ENCODE results near the gene RPS17. TPM values are rescaled to one million over a fixed set of nuclear protein-coding genes. Genes with fewer than 3 reads are reported as not detected.

RPS17 gene
- total RNA-seq, 1 experiment from 2014 or later, result 1,749 TPM

DNA sequence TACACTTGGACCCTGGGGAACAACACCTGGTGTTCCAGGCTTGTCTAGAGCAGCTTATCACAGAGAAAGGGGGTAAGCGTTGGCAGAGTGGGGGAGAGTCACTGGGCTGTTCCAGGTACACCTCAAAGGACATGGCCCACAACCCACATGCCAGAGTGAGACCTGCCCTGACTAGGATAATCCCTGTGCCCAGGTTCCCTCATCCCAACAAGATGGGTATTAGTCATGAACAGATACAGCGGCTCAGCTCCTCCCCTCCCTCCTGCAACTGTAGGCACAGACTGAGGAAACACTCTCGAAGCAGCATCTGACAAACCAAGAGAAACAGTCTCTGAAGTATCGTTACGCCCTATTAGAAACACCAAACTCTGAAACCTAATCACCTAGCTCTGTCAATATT is 32.1 kb upstream of the RPS17 start:
- no peak overlapping the region for H3K27ac ChIP-seq (ENCODE audit: low read depth, low read length, poor library complexity, severe bottlenecking)
- peaks cover 26% of the 10 kb centered on the region for H3K27me3 ChIP-seq (replicated peaks; ENCODE audit: insufficient read depth, low read depth, low read length, poor library complexity)
- H3K4me3 ChIP-seq (ENCODE audit: low read depth, low read length, poor library complexity, severe bottlenecking), result no peak overlapping the region
- no peak for DNase-seq (ENCODE audit: low spot score)
- intact Hi-C loops (cut with micrococcal nuclease; ENCODE audit: unreplicated experiment), result no loop called here
- no TSS peak for BruUV-seq (replicated peaks)
- H3K4me1 ChIP-seq (ENCODE audit: insufficient read depth, low read length, poor library complexity, severe bottlenecking), result no peaks in the 10 kb centered on the region
- no peaks in the 10 kb centered on the region for H3K9me3 ChIP-seq (ENCODE audit: low read depth, low read length, poor library complexity, severe bottlenecking)
- POLR2A ChIA-PET (ENCODE audit: low non-redundant PET), result no interaction called here
- CTCF ChIA-PET, result no interaction called here
- no peaks in the 10 kb centered on the region for H3K36me3 ChIP-seq (ENCODE audit: insufficient read depth, low read length, poor library complexity, severe bottlenecking)
- TF ChIP-seq EZH2 (IDR thresholded peaks at IDR 0.05; ENCODE audit: borderline replicate concordance, low read depth, low read length, poor library complexity, severe bottlenecking), result no peak

DNA sequence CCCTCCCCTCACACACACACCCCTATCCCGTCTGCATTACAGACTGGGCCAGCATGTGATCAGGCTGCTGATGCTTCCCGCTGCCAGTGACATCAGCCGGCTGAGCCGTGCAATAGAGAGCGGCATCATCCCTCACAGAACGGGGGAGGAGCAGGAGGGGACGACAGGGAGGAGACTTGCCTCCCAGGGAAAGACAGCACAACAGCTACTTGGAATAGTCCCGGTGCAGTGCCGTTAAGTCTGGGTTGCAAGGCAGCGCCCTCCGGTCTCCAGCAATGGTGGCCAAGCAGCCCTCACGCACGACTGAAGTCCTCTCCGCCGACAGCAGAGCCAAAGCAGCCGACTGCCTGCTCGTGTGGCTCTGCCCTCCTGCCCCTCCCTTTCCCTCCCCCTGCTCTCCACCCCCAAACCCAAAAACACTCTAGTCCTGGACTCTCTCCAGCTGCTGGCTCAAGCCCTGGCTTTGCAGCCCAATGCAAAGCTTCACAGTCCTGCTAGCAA is 31.5 kb upstream of the RPS17 start:
- ChIA-PET POLR2A (ENCODE audit: low non-redundant PET) (no interaction called here), CTCF (no interaction called here)
- intact Hi-C loops (cut with micrococcal nuclease; ENCODE audit: unreplicated experiment), result no loop called here
- Histone ChIP-seq H3K27ac (ENCODE audit: low read depth, low read length, poor library complexity, severe bottlenecking) (no peak overlapping the region), H3K27me3 (replicated peaks; ENCODE audit: insufficient read depth, low read depth, low read length, poor library complexity) (peaks cover 26% of the 10 kb centered on the region), H3K4me3 (ENCODE audit: low read depth, low read length, poor library complexity, severe bottlenecking) (no peak overlapping the region), H3K36me3 (ENCODE audit: insufficient read depth, low read length, poor library complexity, severe bottlenecking) (no peaks in the 10 kb centered on the region), H3K9me3 (ENCODE audit: low read depth, low read length, poor library complexity, severe bottlenecking) (no peaks in the 10 kb centered on the region), H3K4me1 (ENCODE audit: insufficient read depth, low read length, poor library complexity, severe bottlenecking) (no peaks in the 10 kb centered on the region)
- BruUV-seq (replicated peaks), result no TSS peak
- no peak for TF ChIP-seq EZH2 (IDR thresholded peaks at IDR 0.05; ENCODE audit: borderline replicate concordance, low read depth, low read length, poor library complexity, severe bottlenecking)
- TF ChIP-seq, protein P1, sequence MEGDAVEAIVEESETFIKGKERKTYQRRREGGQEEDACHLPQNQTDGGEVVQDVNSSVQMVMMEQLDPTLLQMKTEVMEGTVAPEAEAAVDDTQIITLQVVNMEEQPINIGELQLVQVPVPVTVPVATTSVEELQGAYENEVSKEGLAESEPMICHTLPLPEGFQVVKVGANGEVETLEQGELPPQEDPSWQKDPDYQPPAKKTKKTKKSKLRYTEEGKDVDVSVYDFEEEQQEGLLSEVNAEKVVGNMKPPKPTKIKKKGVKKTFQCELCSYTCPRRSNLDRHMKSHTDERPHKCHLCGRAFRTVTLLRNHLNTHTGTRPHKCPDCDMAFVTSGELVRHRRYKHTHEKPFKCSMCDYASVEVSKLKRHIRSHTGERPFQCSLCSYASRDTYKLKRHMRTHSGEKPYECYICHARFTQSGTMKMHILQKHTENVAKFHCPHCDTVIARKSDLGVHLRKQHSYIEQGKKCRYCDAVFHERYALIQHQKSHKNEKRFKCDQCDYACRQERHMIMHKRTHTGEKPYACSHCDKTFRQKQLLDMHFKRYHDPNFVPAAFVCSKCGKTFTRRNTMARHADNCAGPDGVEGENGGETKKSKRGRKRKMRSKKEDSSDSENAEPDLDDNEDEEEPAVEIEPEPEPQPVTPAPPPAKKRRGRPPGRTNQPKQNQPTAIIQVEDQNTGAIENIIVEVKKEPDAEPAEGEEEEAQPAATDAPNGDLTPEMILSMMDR (conservative IDR thresholded peaks at IDR 0.05; ENCODE audit: low read depth, low read length), result no peak
- peak; percentile 61 for DNase-seq (ENCODE audit: low spot score)

DNA sequence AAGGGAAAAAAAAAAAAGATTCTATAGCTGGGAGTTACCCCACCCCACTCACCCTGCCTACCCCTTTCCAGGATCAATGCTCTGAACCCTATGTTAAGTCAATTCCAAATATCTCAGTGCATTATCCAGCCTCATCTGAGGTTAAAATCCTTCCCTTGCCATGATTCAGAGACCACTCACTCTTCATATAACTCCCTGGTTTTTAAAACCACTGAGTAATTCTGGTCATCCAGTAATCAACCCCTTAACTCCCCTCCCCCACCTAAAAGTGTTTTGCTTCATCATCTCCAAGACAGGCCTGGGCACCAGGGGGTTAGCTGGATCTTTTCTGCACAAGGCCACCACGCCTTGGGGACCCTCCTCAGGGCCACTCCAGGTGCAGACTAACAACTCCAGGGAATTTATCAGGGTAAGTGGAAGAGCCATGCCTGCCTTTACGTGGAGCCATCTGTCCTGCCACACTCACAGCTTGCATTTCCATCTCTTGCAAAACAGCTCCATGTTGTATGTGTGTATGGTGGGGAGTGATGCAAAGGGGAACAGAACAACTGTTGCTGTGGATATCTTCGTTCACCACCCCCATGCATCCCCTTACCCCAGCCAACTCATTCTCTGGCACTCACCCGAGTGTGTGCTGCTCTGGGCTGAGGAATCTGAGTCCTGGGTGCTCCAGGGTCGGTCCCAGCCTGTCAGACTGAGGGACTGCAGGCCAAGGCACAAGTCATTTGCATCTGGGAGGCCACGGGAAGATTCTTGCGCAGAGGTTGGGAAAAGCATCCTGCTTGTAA is 30.7 kb upstream of the RPS17 start:
- BruUV-seq (replicated peaks), result no TSS peak
- no peak for TF ChIP-seq EZH2 (IDR thresholded peaks at IDR 0.05; ENCODE audit: borderline replicate concordance, low read depth, low read length, poor library complexity, severe bottlenecking)
- TF ChIP-seq, protein P1 (conservative IDR thresholded peaks at IDR 0.05; ENCODE audit: low read depth, low read length), result no peak
- no peak overlapping the region for H3K27ac ChIP-seq (ENCODE audit: low read depth, low read length, poor library complexity, severe bottlenecking)
- H3K9me3 ChIP-seq (ENCODE audit: low read depth, low read length, poor library complexity, severe bottlenecking), result no peaks in the 10 kb centered on the region
- no peak for DNase-seq (ENCODE audit: low spot score)
- intact Hi-C loops (cut with micrococcal nuclease; ENCODE audit: unreplicated experiment), result no loop called here
- ChIA-PET POLR2A (ENCODE audit: low non-redundant PET) (no interaction called here), CTCF (no interaction called here)
- H3K4me1 ChIP-seq (ENCODE audit: insufficient read depth, low read length, poor library complexity, severe bottlenecking), result no peaks in the 10 kb centered on the region
- peaks cover 20% of the 10 kb centered on the region for H3K27me3 ChIP-seq (replicated peaks; ENCODE audit: insufficient read depth, low read depth, low read length, poor library complexity)
- no peak overlapping the region for H3K4me3 ChIP-seq (ENCODE audit: low read depth, low read length, poor library complexity, severe bottlenecking)
- H3K36me3 ChIP-seq (ENCODE audit: insufficient read depth, low read length, poor library complexity, severe bottlenecking), result no peaks in the 10 kb centered on the region

GRCh38 chr15:82569834-82570233 is 29.6 kb upstream of the RPS17 start:
- Histone ChIP-seq H3K4me3 (ENCODE audit: low read depth, low read length, poor library complexity, severe bottlenecking) (no peak overlapping the region), H3K9me3 (ENCODE audit: low read depth, low read length, poor library complexity, severe bottlenecking) (no peaks in the 10 kb centered on the region), H3K27ac (ENCODE audit: low read depth, low read length, poor library complexity, severe bottlenecking) (no peak overlapping the region), H3K27me3 (replicated peaks; ENCODE audit: insufficient read depth, low read depth, low read length, poor library complexity) (peaks cover 9% of the 10 kb centered on the region), H3K36me3 (ENCODE audit: insufficient read depth, low read length, poor library complexity, severe bottlenecking) (no peaks in the 10 kb centered on the region), H3K4me1 (ENCODE audit: insufficient read depth, low read length, poor library complexity, severe bottlenecking) (no peaks in the 10 kb centered on the region)
- TF ChIP-seq, protein P1 (conservative IDR thresholded peaks at IDR 0.05; ENCODE audit: low read depth, low read length), result no peak
- no peak for TF ChIP-seq EZH2 (IDR thresholded peaks at IDR 0.05; ENCODE audit: borderline replicate concordance, low read depth, low read length, poor library complexity, severe bottlenecking)
- BruUV-seq (replicated peaks), result no TSS peak
- ChIA-PET POLR2A (ENCODE audit: low non-redundant PET) (no interaction called here), CTCF (no interaction called here)
- DNase-seq (ENCODE audit: low spot score), result no peak
- intact Hi-C loops (cut with micrococcal nuclease; ENCODE audit: unreplicated experiment), result no loop called here
